ENCODE data around the gene DLEC1.

- TF ChIP-seq SUZ12 (IDR thresholded peaks at IDR 0.05; ENCODE audit: extremely low read depth, insufficient read depth, insufficient read length) (no peak), ZNF274 (IDR thresholded peaks at IDR 0.05; ENCODE audit: low read depth, low read length) (no peak), YY1 (IDR thresholded peaks at IDR 0.05; ENCODE audit: insufficient read depth, insufficient read length) (no peak)
Measured at GRCh38 chr3:38117163-38117716, 78.2 kb downstream of the DLEC1 start.

Measured in NT2/D1 (cell line).